ENCODE results near the gene RBM38.

The RBM38 gene

GRCh38 chr20:57404006-57404405 is 12.8 kb downstream of the RBM38 start:
- no peak for DNase-seq

- DNase-seq: no peak
Observed at GRCh38 chr20:57404419-57405072, 13.3 kb downstream of the RBM38 start.

GRCh38 chr20:57405236-57406016 is 14.2 kb downstream of the RBM38 start:
- DNase-seq: no peak

- DNase-seq: no peak
Observed at GRCh38 chr20:57407541-57407956, 16.4 kb downstream of the RBM38 start.

- DNase-seq: no peak
Observed at GRCh38 chr20:57408131-57408530, 16.9 kb downstream of the RBM38 start.

- DNase-seq: no peak
Observed at GRCh38 chr20:57408536-57409233, 17.5 kb downstream of the RBM38 start.

GRCh38 chr20:57409316-57409671 is 18.1 kb downstream of the RBM38 start:
- no peak for DNase-seq

GRCh38 chr20:57409672-57410397 is 18.6 kb downstream of the RBM38 start:
- DNase-seq: no peak

- DNase-seq: no peak
Observed at GRCh38 chr20:57410398-57410920, 19.3 kb downstream of the RBM38 start.

- no peak for DNase-seq
Observed at GRCh38 chr20:57410924-57411323, 19.7 kb downstream of the RBM38 start.

- DNase-seq: no peak
Observed at GRCh38 chr20:57411406-57412283, 20.4 kb downstream of the RBM38 start.

- DNase-seq: no peak
Observed at GRCh38 chr20:57412347-57413029, 21.3 kb downstream of the RBM38 start.

- DNase-seq: no peak
Observed at GRCh38 chr20:57413986-57414385, 22.8 kb downstream of the RBM38 start.

- no peak for DNase-seq
Observed at GRCh38 chr20:57414867-57415592, 23.8 kb downstream of the RBM38 start.

GRCh38 chr20:57415771-57416170 is 24.6 kb downstream of the RBM38 start:
- no peak for DNase-seq

GRCh38 chr20:57416296-57417022 is 25.3 kb downstream of the RBM38 start:
- DNase-seq: no peak

- DNase-seq: no peak
Observed at GRCh38 chr20:57417051-57417689, 26.0 kb downstream of the RBM38 start.

GRCh38 chr20:57417830-57418780 is 26.9 kb downstream of the RBM38 start:
- no peak for DNase-seq
